Adrenal gland (tissue), 12 donors: Measurements from ENCODE around the gene EXOC4. TPM values are rescaled to one million over a fixed set of nuclear protein-coding genes. Genes with fewer than 3 reads are reported as not detected.

Source experiments
- DNase-seq, 7 donors: peaks; one replicate each; pipeline ENCODE4 v3.0.0-alpha.2; 2019 to 2020
- H3K27ac ChIP-seq, 5 donors: fragments of 200-600 bp; sonication (generic) in 4 of 5; 1 replicate in 3 of 5; 2 replicates in 2 of 5; pipeline versions ENCODE4 v1.5.1 to v1.8.0; 2016 to 2020; ENCODE audit warnings: mild to moderate bottlenecking in 1 of 5
- H3K27me3 ChIP-seq: fragments of 200-600 bp; 2 replicates; pipeline ENCODE4 v1.8.0; 2021
- H3K36me3 ChIP-seq, 2 donors: fragments of 200-600 bp; replicated peaks in 1 of 2; 1 replicate in 1 of 2; 2 replicates in 1 of 2; pipeline versions ENCODE4 v1.5.1 to v1.8.0; 2018 to 2022
- H3K4me1 ChIP-seq, 2 donors: fragments of 200-600 bp; replicated peaks in 1 of 2; 1 replicate in 1 of 2; 2 replicates in 1 of 2; pipeline versions ENCODE4 v1.5.1 to v1.8.0; 2018 to 2021
- H3K4me3 ChIP-seq, 4 donors: fragments of 200-600 bp; sonication (generic) in 3 of 4; one replicate each; pipeline ENCODE4 v1.5.1; 2016 to 2018
- H3K9me3 ChIP-seq, 3 donors: fragments of 200-600 bp; sonication (generic) in 1 of 3; replicated peaks in 1 of 3; 1 replicate in 2 of 3; 2 replicates in 1 of 3; pipeline versions ENCODE4 v1.5.1 to v1.8.0; 2016 to 2021
- POLR2A ChIP-seq, 2 donors: fragments of 450-650 bp; IDR thresholded peaks; one replicate each; pipeline ENCODE4 v1.6.1; 2017; ENCODE audit warnings: antibody characterized with exemption in 2 of 2, mild to moderate bottlenecking in 2 of 2, moderate library complexity in 1 of 2
- WGBS, 4 donors: extraction: QIAGEN DNeasy Blood & Tissue Kit in 2 of 4; methylation state at CpG; one replicate each; pipeline versions ENCODE4 v1.1.5 to v1.1.7; 2013 to 2017; 5-methylcytosine and 5-hydroxymethylcytosine counted together
- intact Hi-C, 2 donors: fragments of 100-400 bp; cut with DNase I; formaldehyde crosslinking; loops; one replicate each; pipeline versions ENCODE4 v1.14.1 to v1.15.0; 2022 to 2023
- polyA plus RNA-seq, 3 donors: library from polyadenylated mRNA; stranded (reverse); fragments of 200-250 nt in 2 of 3; fragments of 350-450 nt in 1 of 3; fragmentation: Illumina TruSeq in 1 of 3; extraction: RNeasy Lipid Tissue Mini Kit (QIAGEN cat#74804) in 1 of 3; gene quantifications; one replicate each; pipeline ENCODE4 v1.2.3, GENCODE V29; 2013 to 2014
- total RNA-seq, 9 donors: library from RNA; depleted of rRNA in 4 of 9; stranded (reverse); fragments of >200 nt in 4 of 9; fragments of 120-200 nt in 1 of 9; fragmentation: NEBNext Ultra II Directional in 1 of 9; extraction: Animal tissue kit (Norgen Biotek cat#: 25700) in 1 of 9; gene quantifications; one replicate each; pipeline versions ENCODE4 v1.1.0 to v1.2.4, GENCODE V29; 2013 to 2023
- TF ChIP-seq, protein P1 (sequence below), 6 experiments: fragments of 450-650 bp in 4 of 6; fragments of 200-600 bp in 2 of 6; sonication (generic) in 1 of 6; IDR thresholded peaks; 1 replicate in 5 of 6; 2 replicates in 1 of 6; pipeline versions ENCODE4 v1.5.1 to v1.8.0; 2016 to 2021; ENCODE audit warnings: antibody characterized with exemption in 6 of 6, mild to moderate bottlenecking in 2 of 6, moderate library complexity in 1 of 6
- donor health status: healthy with polysubstance abuse.
- donor health status: Bipolar disorder and iron deficiency.
- donor health status: DM: yes; HTN: yes; CAD: no.
- donor health status: DM: no; HTN: no; CAD: no.
- donor health status: DM: no; HTN: no; CAD: no.
- donor health status: DM: yes; HTN: yes; CAD: no.

EXOC4 gene
- total and polyA plus RNA-seq, 12 donors: 12.5 to 93.8 (median 67.4) TPM

DNA sequence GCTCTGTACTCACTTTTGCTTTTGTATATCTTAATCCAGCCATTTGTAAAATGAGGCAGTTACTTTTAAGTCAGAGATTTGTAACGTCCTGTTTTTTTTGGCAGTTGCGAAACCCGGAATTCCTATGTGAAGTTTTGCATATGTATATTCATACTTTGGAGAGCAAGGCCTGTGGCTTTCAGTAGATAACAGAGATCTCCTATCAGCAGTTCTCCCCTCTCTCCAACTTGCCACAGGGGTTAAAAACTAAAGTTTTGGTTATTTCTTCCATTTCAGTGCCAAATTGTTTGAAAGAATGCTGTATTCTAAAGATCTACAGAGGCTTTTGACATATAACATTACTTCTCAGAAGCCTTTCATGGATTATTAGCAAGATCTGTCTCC, 102.4 kb downstream of the EXOC4 start:
- peaks cover 0 to 23% (median 13%) of the 10 kb centered on the region in 3 donors for H3K9me3 ChIP-seq
- H3K4me1 ChIP-seq: no peaks in the 10 kb centered on the region
- intact Hi-C loops: no loop called here
- 73 to 89% (median 83%) methylated on average over 3 of the region's 3 CpGs for WGBS, 4 donors
- H3K36me3 ChIP-seq: no peaks in the 10 kb centered on the region
- no peak for DNase-seq
- TF ChIP-seq, protein P1, sequence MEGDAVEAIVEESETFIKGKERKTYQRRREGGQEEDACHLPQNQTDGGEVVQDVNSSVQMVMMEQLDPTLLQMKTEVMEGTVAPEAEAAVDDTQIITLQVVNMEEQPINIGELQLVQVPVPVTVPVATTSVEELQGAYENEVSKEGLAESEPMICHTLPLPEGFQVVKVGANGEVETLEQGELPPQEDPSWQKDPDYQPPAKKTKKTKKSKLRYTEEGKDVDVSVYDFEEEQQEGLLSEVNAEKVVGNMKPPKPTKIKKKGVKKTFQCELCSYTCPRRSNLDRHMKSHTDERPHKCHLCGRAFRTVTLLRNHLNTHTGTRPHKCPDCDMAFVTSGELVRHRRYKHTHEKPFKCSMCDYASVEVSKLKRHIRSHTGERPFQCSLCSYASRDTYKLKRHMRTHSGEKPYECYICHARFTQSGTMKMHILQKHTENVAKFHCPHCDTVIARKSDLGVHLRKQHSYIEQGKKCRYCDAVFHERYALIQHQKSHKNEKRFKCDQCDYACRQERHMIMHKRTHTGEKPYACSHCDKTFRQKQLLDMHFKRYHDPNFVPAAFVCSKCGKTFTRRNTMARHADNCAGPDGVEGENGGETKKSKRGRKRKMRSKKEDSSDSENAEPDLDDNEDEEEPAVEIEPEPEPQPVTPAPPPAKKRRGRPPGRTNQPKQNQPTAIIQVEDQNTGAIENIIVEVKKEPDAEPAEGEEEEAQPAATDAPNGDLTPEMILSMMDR (IDR thresholded peaks at IDR 0.05): no peak
- no peak for TF ChIP-seq POLR2A (IDR thresholded peaks at IDR 0.05)
- no peak overlapping the region for H3K4me3 ChIP-seq
- no peak overlapping the region for H3K27ac ChIP-seq
- no peaks in the 10 kb centered on the region for H3K27me3 ChIP-seq

DNA sequence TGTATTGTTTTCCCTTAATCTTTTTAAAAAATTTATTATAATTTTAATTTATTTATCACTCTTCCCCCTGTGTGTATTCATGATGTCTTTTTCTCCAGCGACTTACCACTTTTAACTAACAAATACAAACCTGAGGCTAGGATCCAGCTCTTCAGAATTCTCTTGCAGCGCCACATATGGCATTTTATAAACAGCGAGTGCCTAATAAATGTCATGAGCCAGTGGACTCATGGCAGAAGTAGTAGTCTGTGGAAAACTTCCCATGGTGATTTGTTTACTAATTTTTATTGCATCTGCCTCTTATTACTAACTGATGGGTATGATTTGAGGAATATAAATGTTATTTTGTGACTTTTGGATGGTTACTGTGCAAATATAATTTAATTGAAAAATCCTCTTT, 102.9 kb downstream of the EXOC4 start:
- no peak overlapping the region for H3K27ac ChIP-seq

DNA sequence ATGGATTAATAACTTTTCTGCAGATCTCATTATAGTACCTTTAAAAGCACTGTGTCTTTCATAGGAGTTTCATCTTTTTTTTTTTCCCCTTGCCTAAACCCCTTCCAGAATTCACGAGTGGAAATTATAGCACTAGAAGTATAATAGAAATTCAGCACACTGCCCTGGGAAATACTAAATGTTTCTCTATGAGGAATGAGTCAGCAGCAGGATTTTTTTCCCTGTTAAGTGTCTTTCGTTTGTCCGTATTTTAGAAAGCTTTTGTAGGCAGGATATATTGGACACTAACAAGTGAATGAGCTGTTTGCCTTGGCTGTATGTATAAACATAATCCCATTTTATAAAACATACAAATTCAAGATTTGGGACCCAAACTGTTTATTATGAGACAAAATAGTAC, 105.8 kb downstream of the EXOC4 start:
- intact Hi-C loops: no loop called here

More for the DNA sequence above, 102.9 kb downstream of the EXOC4 start:
- DNase-seq: no peak
- Histone ChIP-seq H3K36me3 (no peaks in the 10 kb centered on the region), H3K4me1 (no peaks in the 10 kb centered on the region), H3K9me3 (peaks cover 0 to 23% (median 13%) of the 10 kb centered on the region in 3 donors), H3K4me3 (no peak overlapping the region), H3K27me3 (no peaks in the 10 kb centered on the region)
- WGBS, 4 donors: 97 to 99% (median 98%) methylated on average over 3 of the region's 3 CpGs
- intact Hi-C loops: no loop called here
- TF ChIP-seq, protein P1 (IDR thresholded peaks at IDR 0.05): no peak
- TF ChIP-seq POLR2A (IDR thresholded peaks at IDR 0.05): no peak

DNA sequence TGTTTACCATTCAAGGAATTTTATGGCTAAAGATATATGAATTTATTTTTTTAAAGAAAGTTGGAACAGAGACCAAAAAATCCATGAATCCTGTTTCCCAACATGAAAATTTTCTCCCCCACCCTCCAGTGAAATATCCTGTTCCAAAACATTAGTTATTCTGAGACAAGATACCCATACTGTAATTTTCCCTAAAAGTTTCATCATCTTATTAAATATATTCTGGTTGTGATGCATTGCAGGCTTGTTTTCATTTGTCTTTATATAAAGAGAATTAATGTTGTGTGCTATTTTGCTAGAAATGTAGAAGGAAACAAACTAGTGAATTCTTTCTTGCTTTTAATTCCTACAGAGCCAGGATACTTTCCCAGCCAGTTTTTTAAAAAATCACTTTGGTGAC, 106.6 kb downstream of the EXOC4 start:
- no peak for TF ChIP-seq POLR2A (IDR thresholded peaks at IDR 0.05)
- TF ChIP-seq, protein P1 (IDR thresholded peaks at IDR 0.05): no peak
- intact Hi-C loops: no loop called here
- Histone ChIP-seq H3K27ac (no peak overlapping the region), H3K27me3 (no peaks in the 10 kb centered on the region), H3K4me3 (no peak overlapping the region), H3K9me3 (no peaks in the 10 kb centered on the region), H3K4me1 (no peaks in the 10 kb centered on the region), H3K36me3 (no peaks in the 10 kb centered on the region)
- no peak for DNase-seq

More for the DNA sequence above, 105.8 kb downstream of the EXOC4 start:
- 30 to 50% (median 37%) methylated on average over 3 of the region's 3 CpGs for whole genome bisulfite sequencing, 4 donors
- TF ChIP-seq POLR2A (IDR thresholded peaks at IDR 0.05): no peak
- TF ChIP-seq, protein P1 (IDR thresholded peaks at IDR 0.05): no peak
- H3K9me3 ChIP-seq: peaks cover 0 to 2% (median 1%) of the 10 kb centered on the region in 3 donors
- H3K36me3 ChIP-seq: no peaks in the 10 kb centered on the region
- DNase-seq: no peak
- no peak overlapping the region for H3K27ac ChIP-seq
- H3K27me3 ChIP-seq: no peaks in the 10 kb centered on the region
- no peak overlapping the region for H3K4me3 ChIP-seq
- no peaks in the 10 kb centered on the region for H3K4me1 ChIP-seq
